ENCODE results near the gene RAB19.
"Not testable (repeated sequence)": the region's sequence is repeated elsewhere in the genome, so short reads cannot be mapped to it uniquely, and the experiment has no call there.

Gene RAB19

GRCh38 chr7:140400381-140400780 lies 3.5 kb upstream of the RAB19 start:
- DNase-seq (ENCODE audit: low spot score) (no peak), FAIRE-seq (no peak)

- DNase-seq (ENCODE audit: low spot score) (no peak), FAIRE-seq (no peak)
Observed at GRCh38 chr7:140402178-140402835, 1.6 kb upstream of the RAB19 start.

GRCh38 chr7:140404565-140405065 lies 757 bp downstream of the RAB19 start:
- FAIRE-seq (no peak), DNase-seq (ENCODE audit: low spot score) (no peak)

GRCh38 chr7:140415361-140415760 lies 11.5 kb downstream of the RAB19 start:
- FAIRE-seq (no peak), DNase-seq (ENCODE audit: low spot score) (no peak)

GRCh38 chr7:140415816-140416215 lies 12.0 kb downstream of the RAB19 start:
- not testable (repeated sequence) for FAIRE-seq; DNase-seq (ENCODE audit: low spot score)

GRCh38 chr7:140416560-140416959 lies 12.7 kb downstream of the RAB19 start:
- FAIRE-seq, result no peak
- DNase-seq (ENCODE audit: low spot score), result no peak

- no peak for DNase-seq (ENCODE audit: low spot score)
- no peak for FAIRE-seq
Observed at GRCh38 chr7:140417456-140418155, 13.7 kb downstream of the RAB19 start.

GRCh38 chr7:140418156-140418472 lies 14.3 kb downstream of the RAB19 start:
- not testable (repeated sequence) for FAIRE-seq; DNase-seq (ENCODE audit: low spot score)

- DNase-seq (ENCODE audit: low spot score), result no peak
- FAIRE-seq, result no peak
Observed at GRCh38 chr7:140418653-140419052, 14.8 kb downstream of the RAB19 start.

GRCh38 chr7:140421521-140421920 lies 17.7 kb downstream of the RAB19 start:
- no peak for FAIRE-seq
- no peak for DNase-seq (ENCODE audit: low spot score)

GRCh38 chr7:140423501-140423900 lies 19.6 kb downstream of the RAB19 start:
- DNase-seq (ENCODE audit: low spot score) (no peak), FAIRE-seq (no peak)

- DNase-seq (ENCODE audit: low spot score) (no peak), FAIRE-seq (no peak)
Observed at GRCh38 chr7:140425718-140426117, 21.9 kb downstream of the RAB19 start.

GRCh38 chr7:140426130-140426529 lies 22.3 kb downstream of the RAB19 start:
- DNase-seq (ENCODE audit: low spot score), result no peak
- FAIRE-seq, result no peak

GRCh38 chr7:140433396-140433795 lies 29.5 kb downstream of the RAB19 start:
- DNase-seq (ENCODE audit: low spot score) (no peak), FAIRE-seq (no peak)

GRCh38 chr7:140435252-140435895 lies 31.5 kb downstream of the RAB19 start:
- FAIRE-seq (no peak), DNase-seq (ENCODE audit: low spot score) (no peak)

- no peak for FAIRE-seq
- no peak for DNase-seq (ENCODE audit: low spot score)
Observed at GRCh38 chr7:140439359-140439758, 35.5 kb downstream of the RAB19 start.

GRCh38 chr7:140440593-140440992 lies 36.7 kb downstream of the RAB19 start:
- DNase-seq (ENCODE audit: low spot score) (no peak), FAIRE-seq (no peak)

GRCh38 chr7:140441519-140441918 lies 37.7 kb downstream of the RAB19 start:
- no peak for FAIRE-seq
- DNase-seq (ENCODE audit: low spot score), result no peak

GRCh38 chr7:140446467-140446866 lies 42.6 kb downstream of the RAB19 start:
- DNase-seq (ENCODE audit: low spot score) (no peak), FAIRE-seq (no peak)

- FAIRE-seq (no peak), DNase-seq (ENCODE audit: low spot score) (no peak)
Observed at GRCh38 chr7:140447841-140448240, 44.0 kb downstream of the RAB19 start.

- FAIRE-seq (no peak), DNase-seq (ENCODE audit: low spot score) (no peak)
Observed at GRCh38 chr7:140448781-140449480, 45.1 kb downstream of the RAB19 start.

- FAIRE-seq (no peak), DNase-seq (ENCODE audit: low spot score) (no peak)
Observed at GRCh38 chr7:140451716-140452115, 47.9 kb downstream of the RAB19 start.

All from urothelium cell line (cell line).